A549 (cell line): Measurements from ENCODE around the gene CFL1. TPM values are rescaled to one million over a fixed set of nuclear protein-coding genes. Genes with fewer than 3 reads are reported as not detected.

Experiments
- ATAC-seq, 2 experiments: fragments of 200-7000 bp in 1 of 2; fragments of >200 bp in 1 of 2; cut with Nextera tagmentation in 1 of 2; cut with Tn5 transposase in 1 of 2; 3 replicates each; pipeline versions ENCODE4 v1.8.0 to v1.9.1; 2018 to 2020; ENCODE audit warnings: mild to moderate bottlenecking in 1 of 2, moderate library complexity in 1 of 2
- CTCF ChIA-PET: fragments of 300-600 bp; sonication (Branson Sonifier 250); formaldehyde crosslinking; extraction: SDS; loops from one replicate; lab custom pipeline; 2021; ENCODE audit warnings: antibody characterized with exemption, inconsistent platforms; lab: Yijun Ruan, JAX
- POLR2A ChIA-PET: fragments of 350-600 bp; formaldehyde crosslinking; extraction: SDS; loops from one replicate; lab custom pipeline; 2021; ENCODE audit warnings: antibody characterized with exemption, inconsistent platforms; lab: Yijun Ruan, JAX
- DNase-seq, 2 experiments: peaks; one replicate each; pipeline versions ENCODE4 v3.0.0 to v3.0.0-alpha.2; 2011 to 2016; ENCODE audit warnings: low read depth in 1 of 2, low spot score in 1 of 2
- FAIRE-seq: peaks from 2 replicates; lab custom pipeline; 2011; peaks lifted over from hg19 to GRCh38; lab: Jason Lieb, UNC
- H3K27ac ChIP-seq, 2 experiments: fragments of >200 bp; sonication (Bioruptor Twin); formaldehyde crosslinking; 3 replicates each; pipeline ENCODE4 v1.5.1; 2016 to 2017
- H3K4me1 ChIP-seq: fragments of >200 bp; sonication (Bioruptor Twin); formaldehyde crosslinking; 3 replicates; pipeline ENCODE4 v1.6.1; 2016
- H3K4me2 ChIP-seq: fragments of >200 bp; sonication (Bioruptor Twin); formaldehyde crosslinking; 3 replicates; pipeline ENCODE4 v1.6.1; 2016
- H3K4me3 ChIP-seq: fragments of >200 bp; sonication (Bioruptor Twin); formaldehyde crosslinking; 3 replicates; pipeline ENCODE4 v1.5.1; 2016
- H3K9me3 ChIP-seq: fragments of >200 bp; sonication (Bioruptor Twin); formaldehyde crosslinking; 3 replicates; pipeline ENCODE4 v1.6.1; 2016
- BHLHE40 ChIP-seq: IDR thresholded peaks from 2 replicates; pipeline ENCODE4 v1.6.1; 2012; ENCODE audit warnings: low read depth, low read length, inconsistent platforms
- CBX2 ChIP-seq: fragments of 200-600 bp; sonication (generic); IDR thresholded peaks from 2 replicates; pipeline ENCODE4 v1.6.1; 2016; ENCODE audit warnings: low read depth, mild to moderate bottlenecking, borderline replicate concordance
- CBX8 ChIP-seq: fragments of 200-600 bp; sonication (generic); IDR thresholded peaks from 2 replicates; pipeline ENCODE4 v1.6.1; 2016
- CHD4 ChIP-seq: fragments of 200-600 bp; sonication (generic); IDR thresholded peaks from 2 replicates; pipeline ENCODE4 v1.6.1; 2016; ENCODE audit warnings: antibody characterized with exemption, mild to moderate bottlenecking, borderline replicate concordance
- EP300 ChIP-seq, 2 experiments: fragments of >200 bp; sonication (Bioruptor Twin); formaldehyde crosslinking; IDR thresholded peaks; 2 replicates in 1 of 2; 3 replicates in 1 of 2; pipeline ENCODE4 v1.6.1; 2016 to 2017
- FOSB ChIP-seq: fragments of 250-450 bp; sonication (Bioruptor Pico); IDR thresholded peaks from 2 replicates; pipeline ENCODE4 v1.5.0; 2020; ENCODE audit warnings: mild to moderate bottlenecking, moderate library complexity
- FOSL2 ChIP-seq, 2 experiments: fragments of 450-650 bp in 1 of 2; fragments of >200 bp in 1 of 2; sonication (Bioruptor Twin) in 1 of 2; formaldehyde crosslinking; IDR thresholded peaks; 2 replicates each; pipeline versions ENCODE4 v1.5.0 to v1.6.1; 2016 to 2020; ENCODE audit warnings: mild to moderate bottlenecking in 1 of 2, moderate library complexity in 1 of 2
- FOXS1 ChIP-seq: fragments of 250-450 bp; sonication (Bioruptor Pico); IDR thresholded peaks from 2 replicates; pipeline ENCODE4 v1.5.0; 2020; ENCODE audit warnings: mild to moderate bottlenecking, moderate library complexity
- HMGXB4 ChIP-seq: fragments of 250-450 bp; sonication (Bioruptor Pico); IDR thresholded peaks from 2 replicates; pipeline ENCODE4 v1.5.0; 2021; ENCODE audit warnings: mild to moderate bottlenecking, moderate library complexity, borderline replicate concordance
- JUN ChIP-seq, 2 experiments: fragments of >200 bp; sonication (Bioruptor Twin); formaldehyde crosslinking; IDR thresholded peaks; 2 replicates in 1 of 2; 3 replicates in 1 of 2; pipeline ENCODE4 v1.6.1; 2016 to 2017
- KDM5A ChIP-seq: fragments of 200-600 bp; sonication (generic); IDR thresholded peaks from 2 replicates; pipeline ENCODE4 v1.6.1; 2016; ENCODE audit warnings: antibody characterized with exemption, mild to moderate bottlenecking
- MAZ ChIP-seq: fragments of 150-350 bp; IDR thresholded peaks from 2 replicates; pipeline ENCODE4 v1.6.1; 2014; ENCODE audit warnings: antibody characterized with exemption, low read depth, low read length, borderline replicate concordance
- MYC ChIP-seq: IDR thresholded peaks from 2 replicates; pipeline ENCODE4 v1.6.1; 2012; ENCODE audit warnings: mild to moderate bottlenecking, inconsistent platforms, low read length, improper control_type of control experiment, borderline replicate concordance
- NFE2L2 ChIP-seq: fragments of 150-350 bp; conservative IDR thresholded peaks from 2 replicates; pipeline ENCODE4 v1.6.1; 2014; ENCODE audit warnings: low read length
- NR3C1 ChIP-seq: fragments of >200 bp; sonication (Bioruptor Twin); formaldehyde crosslinking; IDR thresholded peaks from 3 replicates; pipeline ENCODE4 v1.6.1; 2017
- PHF8 ChIP-seq: fragments of 200-600 bp; sonication (generic); IDR thresholded peaks from 2 replicates; pipeline ENCODE4 v1.6.1; 2016; ENCODE audit warnings: low read depth, mild to moderate bottlenecking, antibody characterized with exemption, moderate library complexity, borderline replicate concordance
- POLR2AphosphoS2 ChIP-seq: conservative IDR thresholded peaks from 2 replicates; pipeline ENCODE4 v1.6.1; 2012; ENCODE audit warnings: low read length, improper control_type of control experiment, inconsistent platforms
- RAD21 ChIP-seq, 2 experiments: fragments of >200 bp in 1 of 2; sonication (Bioruptor Twin) in 1 of 2; formaldehyde crosslinking in 1 of 2; IDR thresholded peaks in 1 of 2; conservative IDR thresholded peaks in 1 of 2; 2 replicates in 1 of 2; 3 replicates in 1 of 2; pipeline ENCODE4 v1.6.1; 2012 to 2018; ENCODE audit warnings: inconsistent platforms in 1 of 2
- SREBF2 ChIP-seq: fragments of 450-650 bp; IDR thresholded peaks from 2 replicates; pipeline ENCODE4 v1.6.1; 2014; ENCODE audit warnings: mild to moderate bottlenecking, moderate library complexity
- ZFP36 ChIP-seq: fragments of 450-650 bp; IDR thresholded peaks from 2 replicates; pipeline ENCODE4 v1.6.1; 2014; ENCODE audit warnings: borderline replicate concordance; ENCODE audit not compliant: partially characterized antibody
- ZSCAN20 ChIP-seq: fragments of 250-450 bp; sonication (Bioruptor Pico); IDR thresholded peaks from 2 replicates; pipeline ENCODE4 v1.8.0; 2022; ENCODE audit warnings: mild to moderate bottlenecking, moderate library complexity
- WGBS: methylation state at CpG from one replicate; pipeline ENCODE4 v1.1.6; 2017; ENCODE audit errors: missing lambda C conversion rate; 5-methylcytosine and 5-hydroxymethylcytosine counted together
- polyA plus RNA-seq, 4 experiments: library from polyadenylated mRNA; depleted of rRNA in 3 of 4; stranded (reverse); fragments of >200 nt; fragmentation: RNase III in 1 of 4; extraction: RNeasy Plus Mini Kit Qiagen cat#74134 plus additional on column Dnase treatment in 1 of 4; gene quantifications; 2 replicates in 3 of 4; 3 replicates in 1 of 4; pipeline ENCODE4 v1.2.3, GENCODE V29; 2011 to 2017
- TF ChIP-seq, protein P1 (sequence below): IDR thresholded peaks from 2 replicates; pipeline ENCODE4 v1.6.1; 2012

The CFL1 gene
- polyA plus RNA-seq, 2 of the 4 experiments (the other 2 are of a cell fraction), result 1,591 to 1,780 TPM

DNA sequence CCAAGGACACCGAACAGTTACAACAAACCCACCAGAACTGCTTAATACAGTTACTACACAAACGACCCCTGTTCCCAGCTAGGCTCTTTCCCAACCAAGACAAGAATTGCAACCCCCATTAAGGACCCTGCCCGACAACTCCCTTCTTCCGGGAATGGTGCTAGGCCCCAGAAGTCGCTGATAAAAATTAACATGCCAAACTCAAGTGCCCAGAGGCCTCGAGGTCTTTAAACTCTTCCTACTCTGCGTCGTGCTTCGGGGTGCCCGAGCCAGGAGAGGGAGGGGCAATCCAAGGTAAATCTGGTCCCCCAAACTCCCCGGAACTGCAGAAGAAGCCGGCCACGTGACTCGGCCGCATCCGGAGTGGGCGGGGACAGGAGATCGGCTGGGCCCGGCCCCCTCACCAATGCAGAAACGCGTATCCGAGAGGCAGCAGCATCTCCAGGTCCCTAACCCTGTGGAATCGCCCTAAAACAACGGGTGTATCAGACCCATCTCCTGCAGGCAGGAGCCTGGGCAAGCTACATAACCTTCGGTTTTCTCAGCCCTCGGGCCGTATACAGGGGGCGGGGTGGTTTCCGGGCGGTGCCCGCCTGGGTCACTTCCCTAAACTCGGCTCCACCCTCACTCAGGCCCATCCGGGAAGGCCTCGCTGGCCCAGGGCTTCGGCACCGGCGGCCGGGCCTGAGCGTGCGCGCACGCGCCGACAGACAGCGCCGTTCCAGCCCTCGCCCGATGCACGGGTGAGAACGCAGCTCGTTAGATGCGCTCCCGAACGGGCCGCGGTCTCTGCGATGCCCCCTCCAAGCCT lies 1.1 kb downstream of the CFL1 start (continued):
- TF ChIP-seq ZFP36 (no peak), POLR2AphosphoS2 (peak; percentile 65; the same call in 1 of the 2 replicates)
- TF ChIP-seq, protein P1, sequence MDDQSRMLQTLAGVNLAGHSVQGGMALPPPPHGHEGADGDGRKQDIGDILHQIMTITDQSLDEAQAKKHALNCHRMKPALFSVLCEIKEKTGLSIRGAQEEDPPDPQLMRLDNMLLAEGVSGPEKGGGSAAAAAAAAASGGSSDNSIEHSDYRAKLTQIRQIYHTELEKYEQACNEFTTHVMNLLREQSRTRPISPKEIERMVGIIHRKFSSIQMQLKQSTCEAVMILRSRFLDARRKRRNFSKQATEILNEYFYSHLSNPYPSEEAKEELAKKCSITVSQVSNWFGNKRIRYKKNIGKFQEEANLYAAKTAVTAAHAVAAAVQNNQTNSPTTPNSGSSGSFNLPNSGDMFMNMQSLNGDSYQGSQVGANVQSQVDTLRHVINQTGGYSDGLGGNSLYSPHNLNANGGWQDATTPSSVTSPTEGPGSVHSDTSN, result peak; percentile 13; the same call in 1 of the 2 replicates
- TF ChIP-seq, all 56 proteins: peak for 10

DNA sequence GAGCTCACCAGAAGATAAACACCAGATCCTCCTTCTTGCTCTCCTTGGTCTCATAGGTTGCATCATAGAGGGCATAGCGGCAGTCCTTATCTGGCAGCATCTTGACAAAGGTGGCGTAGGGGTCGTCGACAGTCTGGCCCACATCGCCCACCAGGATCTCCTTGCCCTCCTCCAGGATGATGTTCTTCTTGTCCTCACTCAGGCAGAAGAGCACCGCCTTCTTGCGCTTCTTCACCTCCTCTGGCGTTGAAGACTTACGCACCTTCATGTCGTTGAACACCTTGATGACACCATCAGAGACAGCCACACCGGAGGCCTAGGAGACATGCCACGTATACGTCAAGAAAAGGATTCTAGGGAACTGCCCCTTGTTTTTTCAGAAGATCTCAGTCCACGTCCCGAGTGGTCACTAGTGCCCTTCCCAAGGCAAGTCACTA lies 2.0 kb downstream of the CFL1 start:
- POLR2A ChIA-PET, result no interaction called here
- Histone ChIP-seq H3K9me3 (no peaks in the 10 kb centered on the region), H3K4me2 (peak overlapping the region; percentile 88), H3K4me1 (peaks cover 23% of the 10 kb centered on the region), H3K27ac (no peak overlapping the region), H3K4me3 (peak overlapping the region; percentile 70)
- 89% methylated on average over 15 of the region's 15 CpGs for WGBS
- TF ChIP-seq KDM5A (no peak), RAD21 (conservative IDR thresholded peaks at IDR 0.05 in 1 of 2, IDR thresholded peaks at IDR 0.05 in 1 of 2) (no peak), NFE2L2 (no peak), ZFP36 (no peak), HMGXB4 (CRISPR knock-in tag) (no peak), MAZ (no peak), PHF8 (no peak)
- ATAC-seq, result no peak
- CTCF ChIA-PET, result interaction anchor here (1.4 kb wide), 1 partner anchor 38 kb away, joined by 4 read pairs; no protein-coding TSS in a partner anchor
- no peak for FAIRE-seq
- DNase-seq, result no peak

DNA sequence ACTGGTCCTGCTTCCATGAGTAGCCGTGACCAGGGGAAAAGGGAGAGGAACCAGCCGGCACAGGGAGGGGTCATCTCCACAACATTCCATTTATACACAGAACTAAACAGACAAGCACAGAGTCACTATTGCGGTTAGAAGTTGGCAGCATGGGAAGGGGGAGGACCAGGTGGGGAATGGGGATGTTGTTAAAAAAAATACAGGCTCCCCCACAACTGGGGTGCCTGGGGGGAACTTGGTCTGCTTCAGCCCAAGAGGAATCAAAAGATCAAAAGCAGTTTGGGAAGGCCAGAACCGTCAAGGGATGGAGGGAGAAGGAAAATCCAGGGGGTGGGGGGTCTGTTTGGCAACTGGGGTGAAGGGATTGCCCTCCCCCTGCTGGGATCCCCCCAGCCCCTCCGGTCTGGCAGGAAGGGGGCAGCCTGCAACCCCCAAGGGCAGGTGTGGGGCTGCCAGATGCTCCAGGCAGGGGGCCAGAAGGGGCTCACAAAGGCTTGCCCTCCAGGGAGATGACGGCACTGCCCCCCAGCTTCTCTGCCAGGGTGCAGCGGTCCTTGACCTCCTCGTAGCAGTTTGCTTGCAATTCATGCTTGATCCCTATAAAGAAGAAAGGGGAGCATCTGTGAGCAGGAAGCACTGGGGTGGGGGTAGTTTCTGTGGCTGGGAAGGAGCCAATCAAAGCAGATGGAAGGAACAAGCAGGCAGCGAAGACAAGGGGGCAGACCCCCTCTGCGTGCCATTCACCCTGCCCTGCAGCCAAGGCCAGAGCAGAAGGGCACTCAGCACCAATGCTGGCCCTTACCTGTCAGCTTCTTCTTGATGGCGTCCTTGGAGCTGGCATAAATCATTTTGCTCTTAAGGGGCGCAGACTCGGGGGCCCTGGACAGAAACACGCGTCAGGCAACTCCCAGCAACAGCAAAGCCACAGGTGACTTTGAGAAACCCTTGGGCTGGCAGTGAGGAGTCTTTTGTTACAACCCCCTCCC lies 2.8 kb downstream of the CFL1 start:
- no peak for FAIRE-seq
- Histone ChIP-seq H3K27ac (no peak overlapping the region), H3K4me1 (peaks cover 23% of the 10 kb centered on the region), H3K4me2 (peak overlapping the region; percentile 88), H3K9me3 (no peaks in the 10 kb centered on the region), H3K4me3 (no peak overlapping the region)
- CTCF ChIA-PET, result interaction anchor here (0.9 to 2.3 kb wide), 4 partner anchors 10 to 191 kb away, joined by 3 to 13 read pairs (median 3); partner anchors contain the start of gene FIBP
- WGBS, result 90% methylated on average over 14 of the region's 15 CpGs
- ATAC-seq, result no peak
- TF ChIP-seq CHD4, result no peak
- TF ChIP-seq JUN (IDR thresholded peaks at IDR 0.05), result no peak
- TF ChIP-seq SREBF2, result no peak
- no peak for TF ChIP-seq KDM5A
- TF ChIP-seq BHLHE40, result no peak
- TF ChIP-seq NR3C1, result no peak
- TF ChIP-seq MAZ, result no peak
- TF ChIP-seq FOSL2 (IDR thresholded peaks at IDR 0.05), result no peak
- no peak for TF ChIP-seq FOSL2 (CRISPR knock-in tag; IDR thresholded peaks at IDR 0.05)
- no peak for TF ChIP-seq EP300 (IDR thresholded peaks at IDR 0.05)
- TF ChIP-seq NFE2L2, result no peak
- no peak for TF ChIP-seq ZSCAN20
- TF ChIP-seq MYC, result no peak
- TF ChIP-seq FOSB (CRISPR knock-in tag), result no peak
- TF ChIP-seq CBX2, result no peak
- TF ChIP-seq PHF8, result no peak
- TF ChIP-seq FOXS1 (CRISPR knock-in tag), result no peak
- TF ChIP-seq CBX8, result no peak
- POLR2A ChIA-PET, result interaction anchor here (0.5 kb wide), 1 partner anchor 12 kb away, joined by 4 read pairs; no protein-coding TSS in a partner anchor
- DNase-seq, result no peak
